GM21528 (cell line): ENCODE measurements around the gene STOX2.

ENCODE experiments used
- ATAC-seq: cut with Tn5 transposase; IDR thresholded peaks from one replicate; pipeline ENCODE4 v1.9.1; 2021; ENCODE audit warnings: mild to moderate bottlenecking, moderate library complexity; ENCODE audit not compliant: unreplicated experiment, low FRiP score

Gene STOX2

DNA sequence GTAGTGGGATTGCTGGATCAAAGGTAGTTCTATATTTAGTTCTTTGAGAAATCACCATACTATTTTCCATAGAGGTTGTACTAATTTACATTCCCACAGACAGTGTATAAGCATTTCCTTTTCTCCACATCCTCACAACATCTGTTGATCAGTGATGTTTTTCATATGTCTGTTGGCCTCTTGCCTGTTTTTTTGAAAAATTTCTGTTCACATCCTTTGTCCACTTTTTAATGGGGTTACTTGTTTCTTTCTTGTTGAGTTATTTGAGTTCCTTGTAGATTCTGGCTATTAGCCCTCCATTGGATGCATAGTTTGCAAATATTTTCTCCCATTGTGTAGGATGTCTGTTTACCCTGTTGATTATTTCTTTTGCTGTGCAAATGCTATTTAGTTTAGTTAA, 72.6 kb downstream of the STOX2 start:
- no peak for ATAC-seq

DNA sequence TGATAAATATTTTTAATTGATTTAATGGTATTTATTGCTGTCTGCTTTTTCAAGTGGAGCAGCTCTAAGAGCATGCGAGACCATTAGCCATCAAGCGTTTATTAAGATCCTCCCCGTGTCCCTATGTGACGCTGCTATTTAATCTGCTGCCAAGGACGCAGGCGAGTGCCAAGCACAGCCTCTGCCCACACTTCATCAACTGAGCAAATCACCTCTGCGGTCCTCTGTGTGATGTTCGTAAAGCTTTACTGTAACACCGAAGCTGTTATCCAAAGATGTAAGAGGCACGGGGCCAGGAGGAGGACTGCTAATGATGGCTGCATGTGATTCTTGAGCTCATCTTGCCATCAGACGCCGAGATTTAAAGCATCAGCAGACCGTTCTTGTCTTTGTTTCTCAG, 79.5 kb downstream of the STOX2 start:
- ATAC-seq, result no peak

GRCh38 chr4:183985786-183986185, 80.7 kb downstream of the STOX2 start:
- ATAC-seq, result no peak

DNA sequence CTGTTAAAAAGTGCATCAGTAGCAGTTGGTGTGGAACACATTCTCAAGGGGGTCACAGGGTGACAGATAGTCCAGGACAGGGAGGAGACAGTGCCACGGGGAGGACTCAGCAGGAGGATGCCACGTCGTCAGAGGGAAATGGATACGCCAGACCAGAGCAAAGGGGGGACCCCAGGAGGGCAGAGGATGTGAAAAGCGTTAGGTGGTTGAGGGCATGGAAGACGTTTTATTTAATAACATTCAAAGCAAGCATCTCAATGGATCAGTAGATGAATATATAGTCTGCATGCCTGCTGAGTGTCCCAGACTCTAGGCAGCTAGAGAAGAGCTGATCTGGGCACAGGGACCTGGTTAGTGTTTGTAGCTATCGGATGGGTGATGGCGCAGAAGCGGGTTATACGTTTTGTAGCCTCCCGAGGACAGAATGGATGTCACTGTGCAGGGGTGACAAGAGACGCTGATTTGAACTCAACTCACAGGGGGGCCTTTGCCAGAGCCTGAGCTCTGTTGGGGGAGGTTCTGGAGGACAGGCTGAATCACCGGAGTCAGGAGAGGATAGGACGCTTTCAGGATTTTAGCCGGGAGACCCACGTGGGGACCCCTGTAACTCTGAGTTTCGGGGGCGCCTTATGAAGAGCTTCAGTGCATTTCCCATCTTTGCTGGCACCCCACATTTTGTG, 81.3 kb downstream of the STOX2 start:
- ATAC-seq, result no peak

GRCh38 chr4:183986971-183987946, 82.2 kb downstream of the STOX2 start:
- ATAC-seq, result no peak

GRCh38 chr4:183987987-183988392, 82.9 kb downstream of the STOX2 start:
- no peak for ATAC-seq

DNA sequence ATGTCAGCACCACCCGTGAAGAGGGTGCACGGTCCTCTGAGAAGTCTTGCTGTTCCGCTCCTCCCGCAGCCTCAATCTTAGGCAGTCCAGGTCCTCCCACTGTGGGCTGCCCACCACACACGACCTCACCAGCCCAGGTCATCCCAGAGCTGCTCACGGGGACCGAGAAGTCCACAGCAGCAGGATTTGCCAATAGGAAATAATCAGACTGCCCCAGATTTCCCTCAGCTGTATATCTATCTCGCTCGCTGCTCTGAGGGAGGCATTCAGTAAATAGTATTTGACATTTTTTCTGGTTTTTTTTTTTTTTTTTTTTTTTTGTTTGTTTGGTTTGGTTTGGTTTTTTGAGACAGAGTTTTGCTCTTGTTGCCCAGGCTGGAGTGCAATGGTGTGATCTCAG, 83.8 kb downstream of the STOX2 start:
- ATAC-seq, result no peak

DNA sequence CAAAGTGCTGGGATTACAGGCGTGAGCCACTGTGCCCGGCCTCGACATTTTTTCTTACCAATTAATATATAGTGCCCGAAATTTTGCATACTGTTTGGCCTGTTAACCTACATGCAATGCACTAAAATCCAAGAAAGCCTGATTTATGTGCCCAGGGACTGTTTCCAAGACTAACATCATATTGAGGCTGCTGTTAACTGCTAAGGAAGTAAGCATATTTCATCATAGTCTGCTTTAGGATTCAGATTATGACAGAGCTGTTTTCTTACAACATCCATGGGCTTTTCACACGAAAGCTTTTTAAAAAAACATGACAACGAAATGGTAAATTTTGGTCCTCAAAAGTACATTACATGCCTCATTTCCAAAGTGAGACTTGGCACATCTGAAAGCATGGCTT, 84.4 kb downstream of the STOX2 start:
- ATAC-seq, result no peak

- no peak for ATAC-seq
These were observed 84.8 kb downstream of the STOX2 start for GRCh38 chr4:183989931-183990330.

DNA sequence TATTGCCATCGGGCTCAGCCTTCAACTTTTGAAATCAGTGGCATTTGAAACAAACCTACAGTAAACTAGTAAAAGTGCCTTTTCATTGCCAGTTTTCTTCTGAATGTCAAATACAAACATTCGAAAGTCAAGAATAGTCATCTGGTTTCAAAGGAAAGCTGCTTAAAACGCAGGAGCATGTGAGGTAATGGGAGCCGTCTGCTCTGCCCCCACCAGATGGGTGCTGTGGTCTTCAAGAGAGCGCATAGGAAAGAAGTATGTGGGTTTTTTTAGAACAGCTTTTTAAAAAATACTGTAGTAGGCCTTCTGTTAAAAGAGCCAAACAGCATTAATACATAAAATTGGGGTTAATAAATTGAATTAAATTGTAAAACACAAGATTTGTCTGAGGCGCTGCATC, 88.6 kb downstream of the STOX2 start:
- ATAC-seq, result no peak

- ATAC-seq, result no peak
These were observed 90.5 kb downstream of the STOX2 start for GRCh38 chr4:183995570-183995969.

DNA sequence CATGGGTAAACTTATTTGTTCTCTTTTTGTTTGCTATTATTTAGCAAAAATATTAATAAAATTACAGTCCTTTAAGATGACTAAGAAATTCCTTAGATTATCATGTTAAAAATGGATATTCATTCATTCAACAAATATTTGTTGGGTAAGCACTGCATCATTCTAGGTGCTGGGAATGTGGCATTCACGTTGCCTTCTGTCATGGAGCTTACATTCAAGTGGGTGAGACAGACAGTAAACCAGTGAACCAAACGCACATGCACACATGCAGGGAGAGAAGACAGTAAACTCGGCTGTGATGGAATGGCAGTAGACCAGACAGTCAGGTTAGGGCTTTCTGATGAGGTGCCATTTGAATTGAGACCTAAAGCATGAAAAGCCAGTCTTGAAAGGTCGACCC, 91.8 kb downstream of the STOX2 start:
- no peak for ATAC-seq

- ATAC-seq, result no peak
These were observed 94.3 kb downstream of the STOX2 start for GRCh38 chr4:183999435-183999834.

GRCh38 chr4:184000457-184001396, 95.6 kb downstream of the STOX2 start:
- no peak for ATAC-seq

GRCh38 chr4:184003433-184003832, 98.3 kb downstream of the STOX2 start:
- no peak for ATAC-seq

DNA sequence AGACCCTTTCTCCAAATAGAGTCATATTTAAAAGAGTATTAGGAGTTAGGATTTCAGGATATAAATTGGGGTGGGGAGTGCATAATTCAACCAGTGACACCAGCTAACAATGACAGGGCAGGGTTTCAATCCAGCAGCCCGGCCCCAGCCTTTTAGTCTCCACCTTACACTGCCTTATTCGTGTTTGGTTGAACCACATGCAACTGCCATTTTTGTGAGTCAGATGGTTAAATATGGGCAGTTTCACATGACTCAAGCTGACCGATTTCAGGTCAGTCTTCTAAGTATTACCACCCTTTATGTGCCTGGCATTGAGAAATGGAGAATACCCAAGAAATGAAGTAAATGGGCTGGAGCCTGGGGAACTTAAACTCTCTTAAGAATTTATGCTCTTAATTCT, 102.8 kb downstream of the STOX2 start:
- no peak for ATAC-seq

GRCh38 chr4:184010696-184011095, 105.6 kb downstream of the STOX2 start:
- no peak for ATAC-seq

- no peak for ATAC-seq
These were observed 106.8 kb downstream of the STOX2 start for GRCh38 chr4:184011826-184012380.

DNA sequence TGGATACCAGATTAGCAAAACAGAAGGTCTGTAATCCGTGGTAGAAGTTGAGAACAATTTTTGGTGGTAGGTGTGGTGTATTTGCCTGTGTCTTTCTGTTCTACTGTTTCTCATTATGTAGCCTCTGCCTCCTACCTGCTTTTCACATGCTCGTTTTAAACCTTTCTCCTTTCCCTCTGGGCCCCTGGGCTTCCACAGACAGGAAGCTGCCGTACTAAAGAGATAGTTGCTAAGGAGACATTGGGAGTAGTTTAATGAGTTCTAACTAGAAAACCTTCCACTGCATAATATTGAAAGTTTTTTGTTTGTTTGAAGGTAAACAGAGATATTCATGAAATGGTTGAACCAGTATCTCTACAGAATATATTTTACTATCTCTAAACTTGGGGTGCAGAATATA, 107.8 kb downstream of the STOX2 start:
- no peak for ATAC-seq

DNA sequence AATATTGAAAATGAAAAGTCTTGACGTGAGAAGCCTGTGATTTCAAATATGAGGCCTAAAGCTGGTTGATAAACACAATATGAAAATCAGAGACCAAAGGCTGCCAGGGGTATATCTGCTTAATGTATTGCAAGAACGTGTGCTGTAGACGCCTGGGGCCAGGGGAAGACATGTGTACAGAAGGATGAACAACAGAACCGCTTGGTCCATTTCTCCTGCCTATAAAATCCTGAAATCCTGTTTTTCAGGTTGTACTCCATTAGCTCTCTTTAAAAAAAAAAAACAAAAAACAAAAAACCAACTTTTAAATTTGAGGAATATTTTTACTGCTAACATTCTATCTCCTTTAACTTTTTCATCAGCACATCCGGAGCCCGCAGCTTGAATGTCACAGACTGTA, 109.2 kb downstream of the STOX2 start:
- ATAC-seq, result no peak
